HL-60 (cell line): ENCODE measurements around the gene ABCB9.

Experiments
- DNase-seq, 2 experiments: peaks; one replicate each; pipeline ENCODE4 v3.0.0-alpha.2; 2010 to 2020; ENCODE audit warnings: low read depth in 1 of 2, low spot score in 1 of 2
- H3K27ac ChIP-seq: fragments of 250-450 bp; sonication (Bioruptor Pico); replicated peaks from 2 replicates; pipeline ENCODE4 v1.5.1; 2020; ENCODE audit warnings: mild to moderate bottlenecking, moderate library complexity
- H3K27me3 ChIP-seq: fragments of 250-450 bp; sonication (Bioruptor Pico); 2 replicates; pipeline ENCODE4 v1.5.1; 2021; ENCODE audit warnings: mild to moderate bottlenecking, moderate library complexity; ENCODE audit not compliant: insufficient read depth, poor library complexity, severe bottlenecking
- H3K4me3 ChIP-seq: replicated peaks from 2 replicates; pipeline ENCODE4 v1.5.1; 2011; ENCODE audit warnings: mild to moderate bottlenecking, control low read depth, low read length; ENCODE audit not compliant: insufficient read depth
- CTCF ChIP-seq: IDR thresholded peaks from one replicate; pipeline ENCODE4 v1.5.1; 2011; ENCODE audit warnings: low read length, control low read depth, inconsistent platforms; ENCODE audit not compliant: insufficient read depth
- GABPA ChIP-seq: IDR thresholded peaks from 2 replicates; pipeline ENCODE4 v1.6.1; 2012; ENCODE audit warnings: low read depth
- POLR2AphosphoS5 ChIP-seq: IDR thresholded peaks from 2 replicates; pipeline ENCODE4 v1.6.1; 2012; ENCODE audit warnings: low read depth
- SPI1 ChIP-seq: IDR thresholded peaks from 2 replicates; pipeline ENCODE4 v1.6.1; 2012; ENCODE audit warnings: low read depth, mild to moderate bottlenecking, borderline replicate concordance
- TF ChIP-seq, protein P1 (sequence below): IDR thresholded peaks from 2 replicates; pipeline ENCODE4 v1.6.1; 2012; ENCODE audit warnings: low read depth; ENCODE audit not compliant: insufficient replicate concordance

ABCB9 gene

DNA sequence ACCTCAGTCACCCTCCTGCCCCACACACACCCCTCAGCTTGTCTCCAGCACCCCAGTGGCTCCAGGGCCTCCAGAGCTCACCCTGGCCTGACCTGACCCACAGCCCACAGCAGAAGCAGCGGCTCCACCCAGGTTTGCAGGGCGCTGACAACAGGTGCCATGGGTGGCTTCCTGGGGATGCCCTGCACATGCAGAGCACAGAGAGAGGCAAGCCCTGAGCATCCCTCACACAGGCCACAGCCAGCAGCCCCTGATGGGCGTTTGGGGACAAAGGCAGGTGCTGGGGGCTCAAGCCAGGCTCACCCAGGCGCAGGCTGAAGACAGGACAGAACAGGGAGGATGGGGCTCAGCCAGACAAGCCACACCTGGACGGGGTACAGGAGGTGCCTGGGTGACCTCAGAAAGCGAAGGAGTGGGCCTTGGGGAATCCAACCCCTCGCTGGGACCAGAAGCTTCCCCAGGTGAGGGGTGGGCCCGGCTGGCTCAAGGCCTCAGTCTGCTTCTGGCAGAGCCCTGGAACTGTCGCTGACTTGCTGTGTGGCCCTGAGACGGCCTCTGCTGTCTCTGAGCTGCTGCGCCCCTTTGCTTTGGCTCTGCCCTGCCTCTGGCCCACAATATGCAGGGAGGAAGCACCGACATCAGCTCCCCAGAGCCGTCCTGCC, 24.8 kb upstream of the ABCB9 start:
- H3K27me3 ChIP-seq: no peaks in the 10 kb centered on the region
- DNase-seq: no peak
- no peak overlapping the region for H3K27ac ChIP-seq
- TF ChIP-seq GABPA (no peak), POLR2AphosphoS5 (no peak), SPI1 (no peak), CTCF (no peak)
- TF ChIP-seq, protein P1, sequence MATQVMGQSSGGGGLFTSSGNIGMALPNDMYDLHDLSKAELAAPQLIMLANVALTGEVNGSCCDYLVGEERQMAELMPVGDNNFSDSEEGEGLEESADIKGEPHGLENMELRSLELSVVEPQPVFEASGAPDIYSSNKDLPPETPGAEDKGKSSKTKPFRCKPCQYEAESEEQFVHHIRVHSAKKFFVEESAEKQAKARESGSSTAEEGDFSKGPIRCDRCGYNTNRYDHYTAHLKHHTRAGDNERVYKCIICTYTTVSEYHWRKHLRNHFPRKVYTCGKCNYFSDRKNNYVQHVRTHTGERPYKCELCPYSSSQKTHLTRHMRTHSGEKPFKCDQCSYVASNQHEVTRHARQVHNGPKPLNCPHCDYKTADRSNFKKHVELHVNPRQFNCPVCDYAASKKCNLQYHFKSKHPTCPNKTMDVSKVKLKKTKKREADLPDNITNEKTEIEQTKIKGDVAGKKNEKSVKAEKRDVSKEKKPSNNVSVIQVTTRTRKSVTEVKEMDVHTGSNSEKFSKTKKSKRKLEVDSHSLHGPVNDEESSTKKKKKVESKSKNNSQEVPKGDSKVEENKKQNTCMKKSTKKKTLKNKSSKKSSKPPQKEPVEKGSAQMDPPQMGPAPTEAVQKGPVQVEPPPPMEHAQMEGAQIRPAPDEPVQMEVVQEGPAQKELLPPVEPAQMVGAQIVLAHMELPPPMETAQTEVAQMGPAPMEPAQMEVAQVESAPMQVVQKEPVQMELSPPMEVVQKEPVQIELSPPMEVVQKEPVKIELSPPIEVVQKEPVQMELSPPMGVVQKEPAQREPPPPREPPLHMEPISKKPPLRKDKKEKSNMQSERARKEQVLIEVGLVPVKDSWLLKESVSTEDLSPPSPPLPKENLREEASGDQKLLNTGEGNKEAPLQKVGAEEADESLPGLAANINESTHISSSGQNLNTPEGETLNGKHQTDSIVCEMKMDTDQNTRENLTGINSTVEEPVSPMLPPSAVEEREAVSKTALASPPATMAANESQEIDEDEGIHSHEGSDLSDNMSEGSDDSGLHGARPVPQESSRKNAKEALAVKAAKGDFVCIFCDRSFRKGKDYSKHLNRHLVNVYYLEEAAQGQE: no peak
- H3K4me3 ChIP-seq: no peak overlapping the region

- DNase-seq: no peak
- TF ChIP-seq SPI1: no peak
- TF ChIP-seq, protein P1: no peak
- TF ChIP-seq POLR2AphosphoS5: no peak
- no peak for TF ChIP-seq CTCF
- H3K27me3 ChIP-seq: no peaks in the 10 kb centered on the region
- H3K27ac ChIP-seq: no peak overlapping the region
- no peak overlapping the region for H3K4me3 ChIP-seq
Measured at GRCh38 chr12:122990561-122990960, 24.3 kb upstream of the ABCB9 start.

- no peak for DNase-seq
- Histone ChIP-seq H3K27ac (no peak overlapping the region), H3K4me3 (no peak overlapping the region), H3K27me3 (no peaks in the 10 kb centered on the region)
- TF ChIP-seq, protein P1: no peak
- no peak for TF ChIP-seq SPI1
- no peak for TF ChIP-seq CTCF
- TF ChIP-seq POLR2AphosphoS5: no peak
- TF ChIP-seq GABPA: no peak
Measured at GRCh38 chr12:122989874-122990419, 23.7 kb upstream of the ABCB9 start.
